ENCODE measurements around the gene RBPJL. TPM values are rescaled to one million over a fixed set of nuclear protein-coding genes. Genes with fewer than 3 reads are reported as not detected.

RBPJL gene
- total RNA-seq, 1 donor from 2014 or later = not detected

DNA sequence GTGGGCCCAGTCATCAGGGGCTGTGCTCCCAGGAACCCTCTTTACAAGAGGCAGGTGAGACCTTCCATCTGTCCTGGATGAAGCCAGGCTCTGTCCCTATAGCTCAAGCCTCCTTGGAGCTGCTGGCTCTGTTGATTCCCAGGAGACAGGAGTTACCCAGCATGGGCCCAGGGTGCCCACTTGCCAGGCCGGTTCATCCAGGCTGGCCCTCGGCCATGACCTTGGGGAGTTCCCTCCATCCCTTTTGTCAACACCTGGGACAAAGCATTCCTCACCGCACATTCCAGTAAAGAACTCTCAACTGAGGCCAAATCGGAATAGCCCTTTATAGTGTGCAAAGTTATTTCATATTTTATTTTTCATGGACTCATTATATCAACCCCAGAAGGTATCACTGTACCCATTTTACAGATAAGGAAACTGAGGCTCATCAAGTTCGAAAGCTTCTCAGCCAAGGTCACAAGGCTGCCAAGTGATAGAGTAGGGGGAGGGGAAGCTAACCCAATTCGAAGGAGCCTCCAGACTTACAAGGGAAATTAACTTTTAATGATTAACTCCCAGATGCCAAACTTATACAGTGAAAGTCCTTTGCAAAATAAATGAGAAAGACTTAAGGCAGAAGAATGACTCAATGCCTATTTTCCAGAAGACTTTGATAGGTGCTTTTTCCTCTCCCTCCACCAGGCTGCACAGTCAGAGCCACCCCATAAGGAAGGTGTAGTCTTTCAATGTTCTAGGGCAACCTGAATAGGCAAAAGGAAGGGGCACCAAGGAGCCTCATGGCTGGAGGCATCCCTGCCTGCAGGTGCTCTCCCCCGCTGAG is 23.1 kb downstream of the RBPJL start:
- H3K9me3 Mint-ChIP-seq = no peaks in the 10 kb centered on the region
- H3K27me3 Mint-ChIP-seq (ENCODE audit: low read depth) = no peaks in the 10 kb centered on the region
- peaks cover 1% of the 10 kb centered on the region for H3K4me1 Mint-ChIP-seq (ENCODE audit: low read depth)
- H3K4me3 Mint-ChIP-seq (ENCODE audit: low read depth) = no peak overlapping the region
- H3K27ac Mint-ChIP-seq = no peak overlapping the region
- no peak for DNase-seq (ENCODE audit: low spot score)
- peaks cover 69% of the 10 kb centered on the region for H3K36me3 Mint-ChIP-seq (ENCODE audit: low read depth)
- intact Hi-C loops (cut with micrococcal nuclease) = no loop called here

DNA sequence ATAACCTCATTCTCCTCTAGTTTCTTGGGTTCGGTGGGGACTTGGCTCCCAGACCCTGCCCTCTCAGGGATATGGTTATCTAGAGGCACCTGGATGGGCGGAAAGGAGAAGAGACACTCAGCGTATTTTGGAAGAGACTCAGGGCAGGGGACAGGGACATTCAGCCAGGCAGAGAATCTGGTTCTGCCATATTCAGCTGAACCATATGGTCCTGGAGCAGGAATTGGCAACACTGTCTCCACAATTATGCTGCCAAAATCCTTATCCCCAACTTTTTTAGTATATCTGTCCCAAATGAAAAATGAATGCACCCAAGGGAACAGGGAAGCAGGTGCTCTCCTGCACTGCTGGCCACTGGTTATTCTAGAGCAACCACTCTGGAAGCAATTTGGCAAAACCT is 23.8 kb downstream of the RBPJL start:
- Mint-ChIP-seq H3K9me3 (no peaks in the 10 kb centered on the region), H3K27ac (no peak overlapping the region), H3K27me3 (ENCODE audit: low read depth) (no peaks in the 10 kb centered on the region), H3K4me3 (ENCODE audit: low read depth) (no peak overlapping the region), H3K4me1 (ENCODE audit: low read depth) (peaks cover 1% of the 10 kb centered on the region), H3K36me3 (ENCODE audit: low read depth) (peaks cover 72% of the 10 kb centered on the region)
- intact Hi-C loops (cut with micrococcal nuclease) = no loop called here
- no peak for DNase-seq (ENCODE audit: low spot score)

DNA sequence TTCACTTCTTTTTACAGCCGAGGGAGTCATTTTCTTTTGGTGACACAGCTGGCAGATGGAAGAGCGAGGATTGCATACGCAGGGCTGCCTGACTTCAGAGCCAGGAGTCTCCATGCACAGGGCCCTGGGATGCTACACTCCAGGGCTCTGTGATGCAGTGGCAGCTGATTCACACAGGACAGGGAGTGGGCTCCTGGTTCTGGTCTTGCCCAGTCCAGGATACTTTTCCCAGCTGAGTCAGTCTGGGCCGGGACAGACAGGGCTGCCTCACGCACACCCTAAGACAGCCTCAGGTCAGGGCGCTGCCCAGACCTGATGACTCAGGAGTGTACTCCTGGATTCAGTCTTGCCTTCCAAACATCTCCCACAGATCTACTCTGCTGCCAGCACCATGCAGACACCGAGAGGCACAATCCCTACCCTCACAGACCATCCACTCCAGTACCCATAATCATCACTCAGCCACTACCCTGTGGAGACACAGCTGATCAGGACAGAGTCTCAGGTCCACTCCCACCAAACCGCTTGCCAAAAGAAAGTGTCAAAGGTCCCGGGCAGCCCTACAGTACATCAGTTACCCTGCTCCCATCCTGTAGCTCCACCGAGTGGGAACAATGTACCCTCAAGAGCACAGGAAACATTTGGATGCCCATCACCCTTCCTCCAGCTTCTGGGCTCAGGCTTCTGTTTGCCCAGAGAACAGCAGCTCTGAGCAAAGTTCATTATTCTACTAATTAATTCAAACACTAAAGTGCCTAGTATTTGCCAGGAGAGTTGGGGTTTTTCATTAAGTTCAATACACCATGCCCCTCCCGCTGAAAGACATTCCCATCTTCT is 30.1 kb downstream of the RBPJL start:
- H3K9me3 Mint-ChIP-seq = no peaks in the 10 kb centered on the region
- no peaks in the 10 kb centered on the region for H3K27me3 Mint-ChIP-seq (ENCODE audit: low read depth)
- H3K36me3 Mint-ChIP-seq (ENCODE audit: low read depth) = peaks cover 70% of the 10 kb centered on the region
- intact Hi-C loops (cut with micrococcal nuclease) = no loop called here
- DNase-seq (ENCODE audit: low spot score) = no peak
- H3K27ac Mint-ChIP-seq = peak overlapping the region; percentile 8
- peaks cover 14% of the 10 kb centered on the region for H3K4me1 Mint-ChIP-seq (ENCODE audit: low read depth)
- H3K4me3 Mint-ChIP-seq (ENCODE audit: low read depth) = no peak overlapping the region

DNA sequence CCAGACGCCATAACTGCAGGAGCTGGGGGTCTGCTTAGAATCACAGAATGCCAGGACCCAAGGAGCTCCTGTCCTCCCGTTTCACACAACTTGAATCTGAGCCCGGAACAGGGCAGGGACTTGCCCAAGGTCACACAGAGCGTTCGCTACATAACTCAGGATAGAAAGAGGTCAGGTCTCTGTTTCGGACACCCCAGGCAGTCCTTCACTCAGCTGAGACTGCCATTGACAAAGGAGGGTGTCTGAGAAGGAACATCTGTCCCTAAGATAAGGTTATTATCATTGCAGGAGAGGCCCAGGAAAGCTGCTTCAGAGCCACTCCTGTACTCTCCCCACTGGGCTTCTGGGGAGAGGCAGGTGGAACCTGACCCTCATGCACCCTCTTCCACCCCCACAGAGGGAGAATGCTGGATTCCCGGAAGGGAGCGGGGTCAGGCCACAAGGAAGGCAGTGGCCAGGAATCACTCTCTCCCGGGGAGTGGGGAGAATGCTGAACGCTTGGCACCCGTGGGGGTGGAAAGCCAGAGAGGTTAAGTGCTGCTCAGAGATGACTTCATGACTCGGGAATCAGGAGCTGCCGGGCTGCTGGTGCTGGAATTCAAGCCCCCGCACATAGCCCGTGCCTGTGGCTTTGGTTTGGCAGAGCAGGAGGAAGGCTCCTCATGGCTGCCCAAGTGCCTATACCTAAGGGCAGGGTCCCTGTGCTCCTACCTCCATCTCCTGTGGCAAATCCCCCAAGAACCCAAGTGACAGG is 30.9 kb downstream of the RBPJL start:
- H3K27me3 Mint-ChIP-seq (ENCODE audit: low read depth) = no peaks in the 10 kb centered on the region
- no peak for DNase-seq (ENCODE audit: low spot score)
- H3K9me3 Mint-ChIP-seq = no peaks in the 10 kb centered on the region
- intact Hi-C loops (cut with micrococcal nuclease) = no loop called here
- H3K4me1 Mint-ChIP-seq (ENCODE audit: low read depth) = peaks cover 17% of the 10 kb centered on the region
- no peak overlapping the region for H3K4me3 Mint-ChIP-seq (ENCODE audit: low read depth)
- no peak overlapping the region for H3K27ac Mint-ChIP-seq
- peaks cover 70% of the 10 kb centered on the region for H3K36me3 Mint-ChIP-seq (ENCODE audit: low read depth)

DNA sequence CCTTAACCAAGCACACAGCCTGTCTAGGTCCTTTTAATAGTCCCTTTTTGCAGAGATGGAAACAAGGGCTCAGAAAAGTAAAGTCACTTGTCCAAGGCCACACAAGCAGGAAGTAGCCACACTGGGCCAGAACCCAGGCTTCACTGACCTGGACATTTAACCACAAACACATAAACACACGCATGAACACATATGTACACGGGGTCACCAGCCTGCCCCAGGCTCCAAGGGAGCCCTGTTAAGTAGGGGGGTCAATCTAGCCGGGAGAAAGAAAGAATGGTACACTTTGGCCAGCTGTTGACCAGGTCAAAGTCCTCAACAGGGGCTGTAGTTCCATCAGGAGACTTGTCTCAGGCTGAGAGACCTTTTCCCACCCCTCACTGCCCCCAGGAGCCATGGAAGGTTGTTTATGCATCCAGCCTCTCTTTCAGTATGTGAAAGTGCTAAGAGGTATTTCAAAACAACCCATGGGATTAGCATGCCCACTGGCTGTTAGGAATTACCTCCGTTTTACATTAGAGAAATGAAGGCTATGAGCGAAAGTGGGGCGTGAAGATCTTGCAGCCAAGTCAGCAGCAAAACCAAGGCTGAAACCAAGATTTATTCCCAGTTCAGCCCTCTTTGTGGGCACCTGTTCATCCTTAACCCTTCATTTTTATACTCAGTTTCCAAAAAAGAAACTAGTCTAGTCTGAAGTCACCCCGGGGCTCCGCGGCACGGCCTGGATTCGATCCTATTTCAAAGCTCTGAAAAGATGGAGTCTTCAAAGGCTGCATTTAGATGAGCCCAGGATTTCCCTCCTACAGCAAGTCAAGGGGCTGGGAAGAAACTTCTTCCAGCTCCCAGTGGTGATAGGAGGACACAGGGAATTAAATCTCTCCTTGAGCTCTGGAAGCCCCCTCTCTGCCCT is 31.7 kb downstream of the RBPJL start:
- Mint-ChIP-seq H3K36me3 (ENCODE audit: low read depth) (peaks cover 68% of the 10 kb centered on the region), H3K27me3 (ENCODE audit: low read depth) (no peaks in the 10 kb centered on the region), H3K27ac (no peak overlapping the region), H3K4me1 (ENCODE audit: low read depth) (peaks cover 22% of the 10 kb centered on the region), H3K9me3 (no peaks in the 10 kb centered on the region), H3K4me3 (ENCODE audit: low read depth) (no peak overlapping the region)
- intact Hi-C loops (cut with micrococcal nuclease) = no loop called here
- DNase-seq (ENCODE audit: low spot score) = no peak

DNA sequence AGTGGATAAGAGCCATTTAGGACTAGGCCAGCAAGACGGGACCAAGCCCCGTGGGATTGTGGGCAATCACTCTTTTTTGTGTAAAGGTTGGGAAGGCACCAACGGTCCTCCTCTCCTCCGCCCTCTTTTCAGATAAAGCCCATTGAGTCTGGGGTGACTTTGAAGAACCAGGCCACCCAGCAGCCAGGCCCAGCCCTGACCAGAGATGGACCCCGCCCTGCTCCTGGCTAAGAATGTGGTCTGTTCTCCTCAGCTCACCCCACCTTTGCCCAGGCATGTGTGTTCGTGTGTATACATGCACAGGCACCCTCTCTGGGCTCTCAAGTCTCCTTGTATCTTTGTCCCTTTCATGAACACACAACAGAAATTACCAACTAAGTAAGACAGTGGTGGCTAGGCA is 32.4 kb downstream of the RBPJL start:
- Mint-ChIP-seq H3K4me3 (ENCODE audit: low read depth) (no peak overlapping the region), H3K4me1 (ENCODE audit: low read depth) (peaks cover 27% of the 10 kb centered on the region), H3K9me3 (no peaks in the 10 kb centered on the region), H3K36me3 (ENCODE audit: low read depth) (peaks cover 67% of the 10 kb centered on the region), H3K27me3 (ENCODE audit: low read depth) (no peaks in the 10 kb centered on the region), H3K27ac (no peak overlapping the region)
- DNase-seq (ENCODE audit: low spot score) = no peak
- intact Hi-C loops (cut with micrococcal nuclease) = no loop called here

DNA sequence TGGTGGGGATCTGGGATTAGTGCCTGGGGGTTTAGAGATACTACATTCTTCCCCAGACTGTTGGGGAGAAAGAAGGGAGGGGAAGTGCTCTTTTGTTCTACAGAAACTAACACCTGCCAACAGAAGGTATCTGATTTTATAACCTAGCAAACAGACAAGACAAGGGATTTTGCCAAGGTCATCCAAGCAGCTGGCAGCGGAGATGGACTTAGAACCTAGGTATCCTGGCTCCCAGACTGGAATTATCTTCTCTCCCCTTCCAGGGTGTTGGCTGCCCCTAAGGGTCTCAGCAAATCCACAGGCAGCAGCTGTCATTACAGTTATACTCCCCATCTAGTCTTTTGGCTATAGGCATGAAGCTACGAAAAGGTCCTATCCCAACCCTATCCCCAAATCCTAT is 33.2 kb downstream of the RBPJL start:
- Mint-ChIP-seq H3K9me3 (no peaks in the 10 kb centered on the region), H3K27me3 (ENCODE audit: low read depth) (no peaks in the 10 kb centered on the region), H3K27ac (no peak overlapping the region), H3K36me3 (ENCODE audit: low read depth) (peaks cover 72% of the 10 kb centered on the region), H3K4me1 (ENCODE audit: low read depth) (peaks cover 34% of the 10 kb centered on the region), H3K4me3 (ENCODE audit: low read depth) (no peak overlapping the region)
- intact Hi-C loops (cut with micrococcal nuclease) = no loop called here
- no peak for DNase-seq (ENCODE audit: low spot score)

DNA sequence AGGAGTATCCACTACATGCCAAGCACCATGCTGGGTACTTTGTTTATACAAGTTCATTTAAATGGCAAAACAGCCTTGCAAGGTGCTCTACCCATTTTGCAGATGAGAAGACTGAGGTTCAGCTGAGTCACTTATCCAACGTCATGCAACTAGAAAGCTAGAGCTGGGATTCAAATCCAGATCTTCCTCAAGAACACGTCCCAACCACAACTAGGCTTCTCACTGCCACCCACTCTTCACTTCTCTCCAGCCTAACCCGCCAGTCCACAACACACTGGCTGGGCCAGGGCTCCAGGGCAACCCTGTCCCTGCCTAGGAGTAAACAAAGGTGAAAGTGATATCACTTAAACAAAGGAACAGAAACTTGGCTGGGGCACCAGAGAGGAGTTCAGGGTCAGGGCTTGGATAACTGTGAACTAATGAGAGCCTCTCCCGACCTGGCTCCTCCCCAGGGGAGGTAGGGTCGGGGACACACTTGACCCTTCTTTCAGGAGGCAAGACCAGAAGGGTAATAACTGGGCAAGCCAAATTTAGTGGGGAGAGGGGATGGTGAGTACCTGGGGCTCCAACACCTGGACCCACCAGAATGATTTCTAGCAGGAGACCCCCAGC is 33.7 kb downstream of the RBPJL start:
- H3K27ac Mint-ChIP-seq = no peak overlapping the region
- H3K27me3 Mint-ChIP-seq (ENCODE audit: low read depth) = no peaks in the 10 kb centered on the region
- intact Hi-C loops (cut with micrococcal nuclease) = no loop called here
- no peaks in the 10 kb centered on the region for H3K9me3 Mint-ChIP-seq
- DNase-seq (ENCODE audit: low spot score) = no peak
- peaks cover 39% of the 10 kb centered on the region for H3K4me1 Mint-ChIP-seq (ENCODE audit: low read depth)
- H3K4me3 Mint-ChIP-seq (ENCODE audit: low read depth) = no peak overlapping the region
- peaks cover 70% of the 10 kb centered on the region for H3K36me3 Mint-ChIP-seq (ENCODE audit: low read depth)

DNA sequence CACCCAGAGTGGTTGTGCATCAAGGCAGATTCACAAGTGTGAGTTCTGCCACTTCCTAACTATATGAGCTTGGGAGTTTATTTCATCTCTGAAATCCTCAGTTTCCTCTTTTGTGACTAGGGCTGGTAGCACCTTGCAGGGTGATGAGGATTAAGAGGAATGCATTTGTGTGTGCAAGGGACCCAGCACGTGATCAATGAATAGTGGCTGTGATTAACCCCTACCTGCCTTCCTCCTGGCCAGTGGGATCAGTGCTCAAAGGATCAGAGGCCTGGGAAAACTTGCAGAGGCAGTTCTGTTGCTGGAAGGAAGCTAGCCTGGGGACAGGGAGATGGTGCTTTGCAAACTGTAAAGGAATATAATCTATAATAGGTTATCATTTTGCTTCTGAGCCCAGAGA is 34.3 kb downstream of the RBPJL start:
- H3K36me3 Mint-ChIP-seq (ENCODE audit: low read depth) = peaks cover 70% of the 10 kb centered on the region
- H3K27ac Mint-ChIP-seq = no peak overlapping the region
- no peaks in the 10 kb centered on the region for H3K9me3 Mint-ChIP-seq
- intact Hi-C loops (cut with micrococcal nuclease) = no loop called here
- no peaks in the 10 kb centered on the region for H3K27me3 Mint-ChIP-seq (ENCODE audit: low read depth)
- DNase-seq (ENCODE audit: low spot score) = no peak
- peaks cover 45% of the 10 kb centered on the region for H3K4me1 Mint-ChIP-seq (ENCODE audit: low read depth)
- H3K4me3 Mint-ChIP-seq (ENCODE audit: low read depth) = no peak overlapping the region

DNA sequence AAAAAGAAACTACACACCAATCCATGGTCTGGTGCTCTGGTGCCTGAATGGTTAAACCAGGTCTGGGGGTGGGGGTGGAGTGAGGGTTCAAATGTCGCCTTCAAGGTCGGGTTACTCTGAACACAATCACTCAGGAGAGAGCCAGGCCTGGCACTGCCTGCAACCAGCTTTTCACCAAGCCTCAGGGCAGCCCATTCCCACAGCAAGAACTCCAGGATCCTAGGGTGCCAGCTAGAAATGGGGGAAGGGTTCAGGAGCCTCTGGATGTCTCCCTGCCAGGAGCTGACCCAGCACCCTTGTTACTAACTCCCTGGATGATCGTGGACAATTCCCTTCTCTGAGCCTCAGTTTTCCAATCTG is 34.9 kb downstream of the RBPJL start:
- H3K9me3 Mint-ChIP-seq = no peaks in the 10 kb centered on the region
- intact Hi-C loops (cut with micrococcal nuclease) = no loop called here
- H3K27me3 Mint-ChIP-seq (ENCODE audit: low read depth) = no peaks in the 10 kb centered on the region
- DNase-seq (ENCODE audit: low spot score) = no peak
- H3K4me3 Mint-ChIP-seq (ENCODE audit: low read depth) = no peak overlapping the region
- H3K4me1 Mint-ChIP-seq (ENCODE audit: low read depth) = peaks cover 51% of the 10 kb centered on the region
- H3K27ac Mint-ChIP-seq = no peak overlapping the region
- H3K36me3 Mint-ChIP-seq (ENCODE audit: low read depth) = peaks cover 71% of the 10 kb centered on the region

DNA sequence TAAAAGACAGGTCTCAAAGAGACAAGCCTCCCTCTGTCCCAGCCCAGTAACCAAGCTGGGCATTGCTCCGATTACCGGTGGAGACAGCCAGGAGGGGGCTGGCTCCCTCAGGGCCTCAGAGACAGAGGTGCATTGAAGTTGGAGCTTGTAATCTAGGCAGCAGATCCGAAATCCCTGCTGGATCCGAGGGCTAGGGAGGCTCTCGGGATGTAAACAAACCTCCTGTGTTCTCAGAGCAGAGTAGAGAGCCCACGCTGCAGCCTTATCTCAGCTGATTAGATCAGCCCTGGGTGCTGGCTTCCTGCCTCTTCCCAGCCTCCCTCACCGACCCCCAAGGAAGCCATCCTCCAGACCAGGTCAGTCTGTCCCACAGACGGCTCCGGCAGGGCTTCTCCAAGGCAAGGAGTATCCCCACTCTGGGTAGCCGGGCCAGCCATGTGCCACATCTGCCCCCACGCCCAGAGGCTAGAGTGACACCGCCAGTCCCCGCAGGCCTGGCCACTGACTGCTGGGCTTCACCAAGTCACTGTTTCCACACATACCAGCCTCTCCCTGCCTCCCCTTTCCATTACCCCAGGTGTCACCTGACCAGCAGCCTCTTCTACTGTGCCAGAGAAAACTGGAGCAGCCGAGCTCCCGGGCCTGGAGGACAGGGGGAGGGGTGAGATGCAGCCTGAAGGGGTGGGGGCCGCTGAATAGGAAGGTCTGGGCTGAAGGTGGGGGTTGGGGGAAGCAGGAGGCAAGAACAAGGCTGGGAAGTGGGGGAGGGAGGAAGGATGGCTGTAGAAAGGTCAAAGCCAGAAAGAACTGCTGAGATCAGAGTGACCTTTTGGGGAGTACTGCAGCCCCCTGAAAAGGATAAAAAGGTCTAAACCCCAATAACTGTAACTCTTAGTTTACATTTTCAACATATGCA is 35.6 kb downstream of the RBPJL start:
- peak overlapping the region; percentile 5 for H3K4me3 Mint-ChIP-seq (ENCODE audit: low read depth)
- H3K36me3 Mint-ChIP-seq (ENCODE audit: low read depth) = peaks cover 72% of the 10 kb centered on the region
- intact Hi-C loops (cut with micrococcal nuclease) = no loop called here
- H3K27me3 Mint-ChIP-seq (ENCODE audit: low read depth) = no peaks in the 10 kb centered on the region
- no peak overlapping the region for H3K27ac Mint-ChIP-seq
- no peak for DNase-seq (ENCODE audit: low spot score)
- peaks cover 52% of the 10 kb centered on the region for H3K4me1 Mint-ChIP-seq (ENCODE audit: low read depth)
- no peaks in the 10 kb centered on the region for H3K9me3 Mint-ChIP-seq
